ENCODE results near the gene LPP.
A peak's percentile ranks its signal among the peaks of the same experiment; 100 is the strongest.

LPP gene

GRCh38 chr3:188339410-188340295 lies 185.7 kb downstream of the LPP start:
- no peak for DNase-seq

- no peak for DNase-seq
Observed at GRCh38 chr3:188341501-188341900, 187.5 kb downstream of the LPP start.

- no peak for DNase-seq
Observed at GRCh38 chr3:188342991-188343732, 189.2 kb downstream of the LPP start.

GRCh38 chr3:188343894-188344293 lies 189.9 kb downstream of the LPP start:
- DNase-seq: no peak

- no peak for DNase-seq
Observed at GRCh38 chr3:188345223-188345622, 191.3 kb downstream of the LPP start.

- no peak for DNase-seq
Observed at GRCh38 chr3:188348435-188349244, 194.7 kb downstream of the LPP start.

DNA sequence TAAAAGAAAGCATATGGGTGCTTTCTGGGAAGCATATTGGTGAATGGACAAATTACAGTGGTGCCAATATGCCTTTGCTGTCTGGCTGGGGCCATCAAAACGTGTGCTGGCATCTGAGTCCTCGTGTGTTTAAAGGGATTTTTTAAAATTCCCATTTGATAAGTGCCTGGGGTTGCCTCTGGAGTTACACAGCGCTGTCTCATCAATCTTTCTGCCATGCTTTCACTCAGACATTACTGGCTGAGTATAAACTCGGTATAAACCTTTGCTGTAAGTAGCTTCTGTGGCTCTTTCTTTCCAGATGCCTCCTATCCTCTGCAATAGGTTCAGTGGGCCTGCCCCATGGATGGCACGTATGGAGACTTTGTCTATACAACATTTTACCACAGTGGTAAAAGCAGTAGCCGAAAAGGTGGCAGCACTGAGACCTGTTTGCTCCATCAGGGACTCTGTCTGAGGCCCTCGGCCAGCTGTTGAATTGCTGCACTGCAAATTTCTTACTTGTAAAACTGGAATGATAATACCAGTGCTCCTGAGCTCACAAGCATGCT lies 195.5 kb downstream of the LPP start:
- DNase-seq: no peak

- no peak for DNase-seq
Observed at GRCh38 chr3:188349933-188350332, 196.0 kb downstream of the LPP start.

GRCh38 chr3:188350961-188351360 lies 197.0 kb downstream of the LPP start:
- DNase-seq: no peak

DNA sequence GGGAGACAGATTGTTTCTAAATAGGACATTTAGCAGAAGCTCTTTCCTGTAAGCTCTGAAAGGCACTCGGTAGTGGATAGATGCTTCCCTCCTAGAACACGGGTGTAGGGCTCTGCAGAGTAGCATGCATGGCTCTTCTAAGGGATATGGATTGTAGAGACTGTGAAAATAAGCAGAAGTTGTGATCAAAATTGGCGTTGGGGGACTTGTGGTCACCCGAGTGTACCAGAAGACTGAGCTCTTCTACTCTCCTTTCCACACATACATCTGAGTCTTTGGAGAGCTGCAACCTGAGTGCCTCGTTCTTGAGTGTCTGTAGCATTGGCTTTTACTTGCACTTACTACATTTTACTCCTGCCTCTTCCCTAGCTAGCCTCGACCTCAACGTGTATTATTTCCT lies 197.7 kb downstream of the LPP start:
- no peak for DNase-seq

DNA sequence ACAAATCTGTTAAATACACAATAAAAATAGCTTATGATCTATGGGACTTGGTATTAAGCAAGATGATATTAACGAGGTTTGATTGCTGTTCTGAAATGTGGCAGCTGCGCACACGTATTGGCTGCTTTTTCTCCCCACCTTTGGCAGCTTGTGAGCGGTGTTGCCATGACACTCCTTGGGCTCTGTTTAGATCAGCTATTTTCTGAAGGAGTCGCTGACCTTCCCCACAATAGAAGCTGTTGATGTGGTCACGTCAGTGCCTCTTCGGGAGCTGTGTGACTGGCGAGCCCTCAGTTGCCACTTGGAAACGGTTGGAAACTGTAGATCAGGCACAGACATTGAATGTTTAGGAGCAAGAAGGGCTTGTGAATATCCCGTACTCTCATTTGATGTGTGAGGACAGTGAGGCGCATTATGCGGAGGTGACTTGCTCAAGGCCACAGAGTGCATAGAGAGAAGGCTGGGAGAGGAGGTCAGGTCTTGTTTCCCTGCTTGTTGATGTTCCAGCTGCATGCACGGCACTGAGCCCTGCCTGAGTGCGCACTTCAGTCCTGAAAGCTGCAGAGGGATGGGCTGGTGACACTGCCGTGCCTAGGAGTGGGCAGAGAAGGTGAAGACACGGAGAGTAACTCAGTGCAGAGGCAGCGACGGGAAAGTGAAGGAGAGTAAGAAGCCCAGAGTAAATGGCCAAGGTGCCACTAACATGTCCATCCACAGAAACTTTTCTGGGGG lies 198.4 kb downstream of the LPP start:
- no peak for DNase-seq

- DNase-seq: no peak
Observed at GRCh38 chr3:188353426-188353825, 199.5 kb downstream of the LPP start.

GRCh38 chr3:188358787-188359493 lies 205.0 kb downstream of the LPP start:
- no peak for DNase-seq

DNA sequence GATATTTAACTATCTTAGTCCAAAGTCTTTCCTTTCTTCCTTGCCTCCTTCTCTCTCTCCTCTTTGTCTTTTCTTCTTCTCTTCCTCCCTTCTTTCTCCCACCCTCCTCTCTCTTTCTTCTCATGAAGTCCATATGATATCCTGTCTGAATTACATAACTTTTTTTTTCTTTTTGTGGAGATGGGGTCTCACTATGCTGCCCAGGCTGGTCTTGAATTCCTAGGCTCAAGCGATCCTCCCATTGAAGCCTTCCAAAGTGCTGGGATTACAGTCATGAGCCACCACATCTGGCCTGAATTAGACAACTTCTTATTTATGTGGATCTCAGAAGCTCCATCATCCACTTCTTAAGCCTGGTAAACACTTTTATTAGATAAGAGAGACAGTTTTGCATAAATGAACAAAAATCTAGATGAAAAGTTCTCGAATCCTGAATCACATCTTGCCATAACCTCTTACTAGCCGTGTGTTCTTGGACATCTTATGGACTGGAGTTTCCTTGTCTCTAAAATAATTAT lies 206.5 kb downstream of the LPP start:
- no peak for DNase-seq

DNA sequence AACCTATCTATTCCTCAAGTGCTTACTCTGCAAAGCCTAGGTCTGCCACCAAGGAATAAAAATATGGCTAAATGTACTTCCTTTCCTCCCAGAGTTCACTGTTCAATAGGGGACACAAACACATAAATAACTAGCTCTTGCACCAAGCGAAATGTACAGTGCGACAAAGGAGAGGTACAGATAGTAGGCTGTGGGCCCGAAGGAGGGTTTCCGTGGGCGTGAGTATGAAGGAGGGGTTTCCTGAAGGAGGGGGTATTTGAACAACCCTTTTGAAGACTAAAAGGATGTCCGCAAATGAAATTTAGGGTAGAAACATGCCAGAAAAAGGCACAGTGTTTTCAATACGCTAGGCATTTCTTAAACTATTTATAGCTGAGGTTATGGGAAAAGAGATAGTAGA lies 207.9 kb downstream of the LPP start:
- no peak for DNase-seq

DNA sequence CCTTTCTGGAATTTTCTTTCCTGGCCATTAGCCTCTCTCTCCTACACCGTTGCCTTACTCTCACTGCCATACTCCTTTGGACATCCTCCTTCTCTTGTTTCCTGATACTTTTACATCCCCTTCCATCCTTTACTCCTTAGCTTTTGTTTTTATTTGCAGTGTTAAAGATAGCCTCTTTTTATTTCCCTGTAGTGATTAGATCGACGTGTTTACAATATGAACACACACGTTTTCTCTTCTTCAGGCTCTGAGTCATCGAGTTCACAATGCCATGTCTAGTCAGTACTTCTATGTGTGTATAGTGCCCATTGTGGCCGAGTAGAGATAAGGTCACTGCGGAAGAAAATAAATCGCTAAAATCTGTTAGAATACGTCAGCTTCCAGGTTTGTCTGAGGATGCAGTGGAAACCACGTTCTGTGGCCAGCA lies 208.5 kb downstream of the LPP start:
- DNase-seq: peak; percentile 14 to 19

- DNase-seq: no peak
Observed at GRCh38 chr3:188365184-188365583, 211.2 kb downstream of the LPP start.

DNA sequence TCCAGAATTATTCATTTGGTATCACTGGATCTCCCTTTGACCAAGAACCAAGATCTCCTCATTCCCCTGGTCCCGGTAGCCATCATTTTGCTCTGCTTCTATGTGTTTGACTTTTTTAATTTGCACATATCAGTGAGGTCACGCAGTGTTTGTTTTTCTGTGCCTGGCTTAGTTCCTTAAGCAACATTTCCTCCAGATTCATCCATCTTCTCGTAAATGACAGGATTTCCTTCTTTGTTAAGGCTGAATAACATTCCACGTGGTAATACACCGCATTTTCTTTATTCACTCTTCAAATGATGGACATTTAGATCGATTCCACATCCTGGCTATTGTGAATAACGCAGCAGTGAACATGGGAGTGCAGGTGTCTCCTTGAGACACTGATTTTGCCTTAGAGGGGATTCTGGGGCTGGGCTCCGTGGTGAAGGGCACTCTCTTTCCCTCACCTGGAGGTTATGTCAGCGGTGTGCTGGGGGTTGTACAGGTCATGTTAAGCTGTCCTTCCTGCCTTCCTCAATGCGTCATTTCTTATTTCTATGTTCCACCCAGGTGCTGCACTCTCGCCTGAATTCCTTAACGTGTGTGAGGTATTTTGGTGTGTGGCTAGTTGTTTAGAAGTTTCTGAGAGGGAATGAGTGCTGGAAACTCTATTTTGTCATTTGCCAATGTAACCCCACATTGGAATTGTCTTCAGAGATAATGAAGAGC lies 212.2 kb downstream of the LPP start:
- no peak for DNase-seq

- no peak for DNase-seq
Observed at GRCh38 chr3:188367678-188368077, 213.7 kb downstream of the LPP start.

GRCh38 chr3:188369526-188369925 lies 215.6 kb downstream of the LPP start:
- DNase-seq: no peak
